HUES48 (cell line): ENCODE results near the gene BMP6.

ENCODE experiments used
- H3K27ac ChIP-seq: one replicate; pipeline ENCODE4 v1.7.0; 2013; ENCODE audit warnings: low read depth, low read length, inconsistent platforms
- H3K27me3 ChIP-seq: 2 replicates; pipeline ENCODE4 v1.6.1; 2013; ENCODE audit warnings: mild to moderate bottlenecking, low read length; ENCODE audit not compliant: control insufficient read depth, insufficient read depth
- H3K36me3 ChIP-seq: 2 replicates; pipeline ENCODE4 v1.6.1; 2013; ENCODE audit warnings: low read length; ENCODE audit not compliant: control insufficient read depth, insufficient read depth
- H3K4me1 ChIP-seq: 2 replicates; pipeline ENCODE4 v1.6.1; 2013; ENCODE audit warnings: mild to moderate bottlenecking, low read length; ENCODE audit not compliant: control insufficient read depth, insufficient read depth
- H3K4me3 ChIP-seq: 2 replicates; pipeline ENCODE4 v1.5.1; 2013; ENCODE audit warnings: mild to moderate bottlenecking, low read depth, low read length
- H3K9ac ChIP-seq: 2 replicates; pipeline ENCODE4 v1.6.1; 2013; ENCODE audit warnings: mild to moderate bottlenecking, low read depth, low read length, moderate library complexity
- H3K9me3 ChIP-seq: 2 replicates; pipeline ENCODE4 v1.6.1; 2013; ENCODE audit warnings: low read length; ENCODE audit not compliant: control insufficient read depth, insufficient read depth

The BMP6 gene

DNA sequence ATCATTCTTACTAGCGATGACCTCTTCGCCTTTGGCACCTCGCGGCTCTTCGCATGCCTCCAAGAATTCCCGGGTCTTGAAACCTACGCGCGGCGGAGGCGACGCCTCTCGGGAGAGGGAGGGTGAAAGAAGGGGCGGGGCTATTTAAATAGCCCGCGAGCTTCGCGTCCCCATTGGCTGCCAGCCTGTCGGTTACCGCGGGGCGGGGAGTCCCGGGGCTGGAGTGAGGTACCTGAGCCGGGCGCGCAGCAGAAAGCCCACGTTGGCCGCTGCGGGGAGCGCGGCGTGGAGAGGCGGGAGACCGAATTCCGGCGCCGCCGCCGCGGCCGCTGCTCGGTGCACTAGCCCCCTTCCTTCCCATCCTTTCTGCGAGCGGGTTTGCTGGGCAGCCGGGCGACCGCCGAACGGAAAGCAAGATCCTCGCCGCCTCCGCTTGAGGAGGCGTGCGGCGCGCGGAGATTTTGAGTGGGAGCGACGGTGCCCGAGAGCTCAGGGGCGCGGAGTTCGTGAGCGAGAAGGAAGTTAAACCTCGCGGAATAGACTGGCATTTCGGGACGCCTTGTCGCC, at the start of gene BMP6:
TSS of gene BMP6 (plus strand) at position 251 of the 567 bp plus-strand sequence. CDS start 857 bp downstream, outside the sequence.
- no peaks in the 10 kb centered on the region for H3K9me3 ChIP-seq
- H3K36me3 ChIP-seq: no peaks in the 10 kb centered on the region
- H3K9ac ChIP-seq: no peak within 1 kb of the TSS
- H3K27me3 ChIP-seq: peaks cover 84% of the 10 kb centered on the region
- peaks cover 26% of the 10 kb centered on the region for H3K4me1 ChIP-seq
- H3K4me3 ChIP-seq: peak within 1 kb of the TSS; percentile 74
- no peak within 1 kb of the TSS for H3K27ac ChIP-seq

DNA sequence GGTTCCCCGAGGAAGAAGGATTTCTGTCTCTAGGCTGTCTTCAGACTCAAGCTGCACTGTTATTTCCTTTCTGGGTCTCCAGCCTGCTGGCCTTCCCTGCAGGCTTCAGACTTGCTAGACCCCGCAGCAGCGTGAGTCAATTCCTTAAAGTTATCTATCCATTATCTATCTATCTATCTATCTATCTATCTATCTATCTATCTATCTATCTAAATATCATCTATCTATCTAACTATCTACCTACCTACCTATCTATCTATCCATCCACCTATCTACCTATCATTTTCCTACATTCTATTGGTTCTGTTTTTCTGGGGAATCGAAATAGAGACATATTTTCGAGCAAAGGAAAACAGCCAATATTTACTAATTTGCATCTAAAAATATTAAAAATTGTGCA, 48.7 kb upstream of the BMP6 start:
- Histone ChIP-seq H3K27ac (no peak overlapping the region), H3K9me3 (no peaks in the 10 kb centered on the region), H3K27me3 (no peaks in the 10 kb centered on the region; the same call in 1 of the 2 replicates), H3K4me1 (peaks cover 27% of the 10 kb centered on the region), H3K36me3 (no peaks in the 10 kb centered on the region), H3K4me3 (no peak overlapping the region), H3K9ac (no peak overlapping the region)

DNA sequence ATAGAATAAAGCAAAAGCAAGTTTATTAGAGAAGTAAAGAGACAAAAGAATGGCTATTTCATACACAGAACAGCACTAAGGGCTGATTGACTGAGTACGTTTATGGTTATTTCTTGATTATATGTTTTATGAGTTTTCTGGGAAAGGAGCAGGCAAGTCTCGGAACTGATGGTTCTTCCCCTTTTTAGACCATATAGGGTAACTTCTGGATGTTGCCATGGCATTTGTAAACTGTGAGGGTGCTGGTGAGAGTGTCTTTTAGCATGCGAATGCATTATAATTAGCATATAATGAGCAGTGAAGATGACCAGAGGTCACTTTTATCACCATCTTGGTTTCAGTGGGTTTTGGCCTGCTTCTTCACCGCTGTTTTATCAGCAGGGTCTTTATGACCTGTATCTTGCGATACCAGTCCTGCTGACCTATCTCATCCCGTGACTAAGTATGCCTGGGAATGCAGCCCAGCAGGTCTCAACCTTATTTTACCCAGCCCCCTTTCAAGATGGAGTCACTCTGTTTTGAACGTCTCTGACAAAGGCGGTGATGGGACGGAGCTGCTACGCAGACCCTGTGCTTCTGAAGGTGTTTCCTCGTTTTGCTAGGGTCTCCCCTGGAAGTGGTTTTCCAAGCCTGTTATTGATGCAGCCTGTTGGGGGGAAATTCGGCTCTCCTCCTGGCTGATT, 45.4 kb upstream of the BMP6 start:
- H3K4me1 ChIP-seq: peaks cover 33% of the 10 kb centered on the region
- no peaks in the 10 kb centered on the region for H3K36me3 ChIP-seq
- H3K27me3 ChIP-seq: peaks cover 5% of the 10 kb centered on the region; the same call in 1 of the 2 replicates
- no peak overlapping the region for H3K9ac ChIP-seq
- H3K4me3 ChIP-seq: no peak overlapping the region
- H3K9me3 ChIP-seq: no peaks in the 10 kb centered on the region
- no peak overlapping the region for H3K27ac ChIP-seq

DNA sequence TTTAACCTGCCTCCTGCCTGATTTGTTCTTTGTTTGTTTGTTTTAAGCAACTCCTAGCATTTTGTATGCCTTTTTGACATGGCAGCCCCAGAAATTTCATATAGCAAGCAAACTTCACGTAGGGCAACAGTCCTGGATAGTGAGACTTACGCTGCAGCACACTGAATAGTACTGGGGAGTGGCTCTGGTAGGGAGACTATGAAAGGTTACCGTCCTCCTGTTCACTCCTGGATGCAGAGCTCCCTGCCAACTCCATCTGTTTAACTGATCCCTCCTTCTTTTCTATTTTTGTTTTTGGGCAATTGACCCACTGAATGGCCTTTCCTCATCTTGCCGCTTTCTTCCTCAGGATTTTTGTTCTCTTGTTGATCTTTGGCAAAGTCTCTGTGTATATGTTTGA, 44.5 kb upstream of the BMP6 start:
- Histone ChIP-seq H3K36me3 (no peaks in the 10 kb centered on the region), H3K4me3 (no peak overlapping the region), H3K27me3 (peaks cover 5% of the 10 kb centered on the region; the same call in 1 of the 2 replicates), H3K27ac (no peak overlapping the region), H3K9me3 (no peaks in the 10 kb centered on the region), H3K9ac (no peak overlapping the region), H3K4me1 (peaks cover 33% of the 10 kb centered on the region)

DNA sequence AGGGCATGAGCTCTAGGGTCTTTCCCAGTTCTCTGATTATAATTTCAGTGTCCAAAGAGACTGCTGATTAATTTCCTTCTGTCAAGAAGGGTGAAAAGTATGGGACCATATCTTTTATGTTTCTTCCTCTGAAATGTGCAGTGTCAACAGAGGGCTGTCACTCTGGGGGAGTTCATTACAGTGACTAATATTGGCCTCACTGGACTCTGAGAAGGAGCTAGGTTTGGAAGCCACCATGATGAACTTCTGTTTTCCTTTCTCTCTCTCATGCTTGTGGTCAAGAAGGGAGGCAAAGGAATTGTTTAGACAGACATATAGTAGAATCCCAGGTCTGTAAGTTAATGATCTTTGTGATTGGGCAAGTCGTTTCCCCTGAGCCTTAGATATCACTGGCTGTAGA, 41.8 kb upstream of the BMP6 start:
- H3K4me1 ChIP-seq: peaks cover 33% of the 10 kb centered on the region
- H3K9ac ChIP-seq: no peak overlapping the region
- H3K36me3 ChIP-seq: no peaks in the 10 kb centered on the region
- peaks cover 5% of the 10 kb centered on the region; the same call in 1 of the 2 replicates for H3K27me3 ChIP-seq
- no peak overlapping the region for H3K4me3 ChIP-seq
- no peak overlapping the region for H3K27ac ChIP-seq
- H3K9me3 ChIP-seq: no peaks in the 10 kb centered on the region

DNA sequence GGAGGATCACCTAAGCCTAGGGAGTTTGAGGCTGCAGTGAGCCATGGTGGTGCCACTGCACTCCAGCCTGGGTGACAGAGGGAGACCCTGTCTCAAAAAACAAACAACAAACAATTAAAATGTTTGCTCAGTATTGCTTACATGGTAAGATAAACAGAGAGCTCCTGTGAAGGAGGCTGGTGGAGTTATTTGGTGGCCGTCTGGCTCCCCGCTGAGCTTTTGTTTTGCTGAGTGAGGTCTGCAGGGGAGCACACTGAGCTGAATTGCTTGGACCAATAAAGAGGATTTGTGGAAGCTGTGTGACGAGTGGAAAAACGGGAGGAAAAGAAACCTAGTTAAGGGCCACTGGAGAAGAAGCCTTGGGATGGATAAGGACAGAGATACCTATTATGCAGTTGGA, 41.1 kb upstream of the BMP6 start:
- no peak overlapping the region for H3K9ac ChIP-seq
- no peaks in the 10 kb centered on the region for H3K9me3 ChIP-seq
- H3K27me3 ChIP-seq: 0 out of 2 replicates have a peak, but pooled peaks cover 5% of the 10 kb centered on the region
- H3K36me3 ChIP-seq: no peaks in the 10 kb centered on the region
- peaks cover 29% of the 10 kb centered on the region for H3K4me1 ChIP-seq
- peak overlapping the region; percentile 21 for H3K27ac ChIP-seq
- H3K4me3 ChIP-seq: no peak overlapping the region

DNA sequence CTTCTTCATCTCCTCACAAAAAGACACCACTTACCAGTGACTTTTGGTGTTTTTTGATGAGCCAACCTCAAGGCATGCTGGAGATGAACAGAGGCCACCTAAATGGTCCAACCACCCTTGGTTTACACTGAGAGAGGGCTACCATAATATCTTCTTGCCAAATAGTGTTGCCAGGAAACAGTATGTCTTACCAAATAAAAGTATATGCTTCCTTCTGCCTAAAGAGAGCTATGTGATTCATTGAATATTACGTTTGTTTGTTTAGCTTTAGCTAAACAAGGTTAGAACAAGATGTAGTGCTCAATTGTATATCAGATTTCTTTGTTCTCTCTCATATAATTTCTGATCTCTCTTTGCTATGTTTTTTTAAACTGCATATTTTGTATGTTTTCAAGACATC, 40.6 kb upstream of the BMP6 start:
- Histone ChIP-seq H3K9me3 (no peaks in the 10 kb centered on the region), H3K36me3 (no peaks in the 10 kb centered on the region), H3K4me3 (no peak overlapping the region), H3K27ac (peak overlapping the region; percentile 21), H3K4me1 (peaks cover 25% of the 10 kb centered on the region), H3K27me3 (0 out of 2 replicates have a peak, but pooled peaks cover 5% of the 10 kb centered on the region), H3K9ac (no peak overlapping the region)

DNA sequence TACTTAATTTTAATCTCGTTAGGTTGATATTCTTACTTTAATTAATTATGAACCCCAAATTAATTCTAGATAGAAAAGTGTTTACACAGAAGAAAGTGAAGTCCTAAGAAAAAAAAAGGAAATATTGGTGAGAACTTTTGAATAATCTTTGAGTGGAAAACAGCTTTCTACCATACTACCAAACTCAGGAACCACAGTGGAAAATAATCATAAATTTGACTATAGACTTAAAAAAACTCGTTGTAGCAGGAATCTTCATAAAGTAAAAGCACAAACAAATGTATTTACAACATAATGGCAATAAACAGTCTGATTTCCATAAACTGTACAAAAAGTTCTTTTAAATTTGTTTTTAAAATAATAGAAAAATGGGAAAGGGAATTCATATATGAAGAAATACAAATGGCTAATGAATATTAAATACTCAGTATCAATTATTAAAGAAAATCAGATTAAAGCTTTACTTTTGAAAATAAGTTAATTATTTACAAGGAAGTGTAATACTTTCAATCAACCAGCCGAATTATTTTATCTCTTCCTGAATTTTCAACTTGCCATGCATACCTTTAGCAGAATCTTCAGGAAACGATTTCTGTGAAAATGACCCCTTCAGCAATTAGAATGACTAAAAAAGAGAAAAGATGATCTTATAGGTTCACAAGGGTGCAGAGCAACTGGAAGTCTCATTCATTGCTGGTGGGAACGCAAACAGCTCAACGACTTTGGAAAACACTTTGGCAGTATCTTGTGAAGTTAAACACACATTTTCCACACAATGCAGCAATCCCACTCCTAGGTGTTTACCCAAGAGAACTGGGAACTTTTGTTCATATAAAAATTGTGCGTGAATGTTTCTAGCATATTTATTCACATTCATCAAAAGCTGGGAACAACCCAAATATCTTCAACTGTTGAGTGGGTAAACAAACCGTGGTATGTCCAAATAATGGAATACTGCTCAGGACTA, 38.5 kb upstream of the BMP6 start:
- 0 out of 2 replicates have a peak, but pooled peaks cover 5% of the 10 kb centered on the region for H3K27me3 ChIP-seq
- H3K4me3 ChIP-seq: no peak overlapping the region
- H3K27ac ChIP-seq: no peak overlapping the region
- H3K9me3 ChIP-seq: no peaks in the 10 kb centered on the region
- H3K4me1 ChIP-seq: peaks cover 14% of the 10 kb centered on the region
- H3K9ac ChIP-seq: no peak overlapping the region
- no peaks in the 10 kb centered on the region for H3K36me3 ChIP-seq

DNA sequence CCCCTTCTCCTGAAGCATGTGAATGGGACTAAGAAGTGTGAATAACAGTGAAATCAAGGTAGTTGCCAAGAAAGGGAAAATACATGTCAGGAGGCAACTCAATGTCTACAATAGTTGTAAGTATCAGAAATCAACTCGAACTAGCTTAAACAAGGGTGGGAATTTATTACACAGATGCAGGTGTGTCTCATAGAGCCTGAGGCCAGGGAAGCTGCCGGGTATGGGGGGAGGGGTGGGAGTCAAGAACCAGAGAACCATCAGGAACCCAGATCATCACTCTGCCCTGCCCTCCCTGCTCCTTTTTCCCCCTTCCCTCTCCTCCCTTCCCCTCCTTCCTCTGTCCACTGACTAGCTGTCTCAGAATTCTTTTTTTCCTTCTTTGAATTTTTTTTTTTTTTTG, 34.9 kb upstream of the BMP6 start:
- Histone ChIP-seq H3K27ac (no peak overlapping the region), H3K9ac (no peak overlapping the region)

DNA sequence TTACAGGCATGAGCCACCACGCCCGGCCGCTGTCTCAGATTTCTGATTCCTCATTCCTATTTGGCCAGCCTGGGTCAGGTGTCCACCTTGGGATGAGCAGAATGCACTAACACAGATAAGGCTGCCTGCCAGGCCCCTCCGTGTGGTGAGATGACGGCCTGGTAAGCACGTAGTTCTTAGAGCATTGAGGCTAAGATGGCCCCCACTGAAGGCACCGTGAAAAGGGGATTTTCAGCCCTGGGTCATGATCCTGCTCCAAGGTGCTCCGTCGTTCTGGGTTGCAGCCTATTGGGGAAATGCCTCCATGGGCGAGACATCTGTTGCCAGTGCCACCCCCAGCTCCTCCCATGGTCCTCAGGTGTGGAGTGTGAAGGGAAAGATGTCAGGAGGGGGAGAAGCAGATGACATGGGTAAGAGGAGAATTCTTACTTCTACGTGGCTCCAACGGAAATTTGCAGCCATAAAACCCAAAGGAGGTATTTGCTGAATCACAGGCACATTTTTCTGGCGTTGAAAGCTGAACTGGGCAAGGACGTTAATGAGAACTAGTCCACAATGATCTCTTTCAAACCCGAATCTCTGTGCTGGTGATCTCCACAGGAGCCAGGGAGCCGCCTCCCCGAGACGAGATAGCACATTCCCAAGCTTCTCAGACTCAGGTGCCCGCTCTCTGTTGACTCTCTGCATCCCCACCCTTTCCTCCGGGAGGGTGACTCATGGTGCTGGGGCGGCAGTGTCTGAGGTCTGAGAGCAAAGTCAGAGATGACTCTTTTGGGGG, 34.0 kb upstream of the BMP6 start:
- Histone ChIP-seq H3K36me3 (no peaks in the 10 kb centered on the region), H3K4me3 (no peak overlapping the region), H3K4me1 (peaks cover 4% of the 10 kb centered on the region), H3K9me3 (no peaks in the 10 kb centered on the region), H3K9ac (no peak overlapping the region), H3K27me3 (no peaks in the 10 kb centered on the region), H3K27ac (peak overlapping the region; percentile 66)

More for the DNA sequence above, 34.9 kb upstream of the BMP6 start:
- H3K9me3 ChIP-seq: no peaks in the 10 kb centered on the region
- H3K27me3 ChIP-seq: no peaks in the 10 kb centered on the region
- H3K4me3 ChIP-seq: no peak overlapping the region
- no peaks in the 10 kb centered on the region for H3K36me3 ChIP-seq
- peaks cover 4% of the 10 kb centered on the region for H3K4me1 ChIP-seq
